Fibroblast of skin of back (primary cell): Measurements from ENCODE around the gene CPT1C. TPM values are rescaled to one million over a fixed set of nuclear protein-coding genes. Genes with fewer than 3 reads are reported as not detected.

Source experiments
- DNase-seq: peaks from one replicate; pipeline ENCODE4 v3.0.0-alpha.2; 2013
- polyA plus RNA-seq, 2 experiments: library from polyadenylated mRNA; unstranded; fragments of 120-200 nt; gene quantifications; one replicate each; pipeline ENCODE4 v1.2.1, GENCODE V29; 2013; ENCODE audit not compliant: insufficient read length in 2 of 2

CPT1C gene
- 21.7 TPM for polyA plus RNA-seq (2013, experiment 1 of 2; ENCODE audit: insufficient read length)
- polyA plus RNA-seq (2013, experiment 2 of 2; ENCODE audit: insufficient read length): 16.6 TPM

DNA sequence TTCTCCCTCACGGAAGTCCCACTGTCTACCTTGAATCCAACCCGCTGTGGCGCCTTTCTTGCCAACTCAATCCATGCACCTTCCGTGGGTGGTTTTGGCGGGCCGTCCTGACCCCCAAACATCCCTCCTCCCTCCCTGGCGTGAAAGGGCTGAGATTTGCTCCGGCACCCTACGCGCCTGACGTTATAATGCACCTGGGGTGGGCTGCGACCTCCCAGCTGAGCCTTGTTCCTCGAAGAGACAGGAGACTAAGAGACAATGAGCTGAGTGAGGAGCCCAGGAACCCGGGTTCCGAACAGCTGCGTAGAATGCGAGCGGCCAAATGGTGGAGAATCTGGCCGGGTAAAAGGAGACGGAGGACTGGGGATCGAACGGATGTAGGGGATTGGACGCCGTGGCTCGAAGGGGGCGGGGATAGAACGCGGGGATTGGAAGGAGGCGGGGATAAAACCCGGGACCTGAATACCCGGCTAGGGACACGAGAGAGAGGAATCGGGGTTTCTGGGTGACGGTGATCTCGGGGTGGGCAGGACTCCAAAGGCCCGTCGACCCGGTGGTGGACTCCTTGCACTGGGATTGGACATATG lies at the start of gene CPT1C:
Gene CPT1C (plus strand): TSS at position 461 of the 587 bp plus-strand sequence. CDS start 1,137 bp downstream, outside the sequence.
- peak; percentile 83 for DNase-seq

DNA sequence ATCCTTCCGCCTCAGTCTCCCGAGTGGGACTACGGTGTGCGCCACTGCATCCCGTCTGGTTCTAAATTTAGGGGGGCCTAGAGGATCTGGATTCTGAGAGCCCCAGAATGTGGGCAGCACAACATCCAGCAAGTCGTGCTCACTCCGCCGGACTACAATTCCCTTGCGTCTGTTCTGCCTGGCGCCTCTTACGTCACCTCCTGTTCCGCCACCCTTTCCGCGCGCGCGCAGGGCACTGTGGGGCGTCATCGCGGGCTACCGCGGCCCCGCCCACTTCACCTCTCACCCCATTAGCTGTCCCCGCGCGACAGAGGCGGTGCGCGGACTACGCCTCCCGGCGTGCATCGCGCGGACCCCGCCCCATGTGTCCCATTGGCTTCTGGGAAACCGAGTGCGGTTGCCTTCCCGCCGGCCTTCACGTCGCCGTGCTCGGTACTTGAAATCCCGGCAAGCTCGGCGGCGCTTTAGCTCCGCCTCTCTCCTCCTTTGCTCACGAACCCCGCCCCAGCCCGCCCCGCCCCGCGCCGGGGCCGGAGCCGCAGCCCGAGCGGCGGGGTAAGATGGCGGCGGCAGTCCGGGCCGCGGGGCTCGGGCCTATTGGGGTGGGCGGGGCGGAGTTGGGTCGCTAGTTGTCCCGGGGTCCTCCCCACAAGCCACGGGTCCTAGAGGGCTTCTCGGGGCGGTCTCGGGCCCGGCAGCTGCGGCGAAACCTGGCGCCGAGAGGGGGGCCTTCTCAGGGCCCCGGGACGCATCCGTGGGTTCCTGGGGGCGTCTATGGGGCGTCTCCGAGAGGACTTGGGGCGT lies 49.0 kb upstream of the CPT1C start, which contains the start of gene SCAF1:
Gene SCAF1 (plus strand): TSS at position 522 of the 804 bp plus-strand sequence. CDS start 2,818 bp downstream, outside the sequence.
- DNase-seq: peak; percentile 99

DNA sequence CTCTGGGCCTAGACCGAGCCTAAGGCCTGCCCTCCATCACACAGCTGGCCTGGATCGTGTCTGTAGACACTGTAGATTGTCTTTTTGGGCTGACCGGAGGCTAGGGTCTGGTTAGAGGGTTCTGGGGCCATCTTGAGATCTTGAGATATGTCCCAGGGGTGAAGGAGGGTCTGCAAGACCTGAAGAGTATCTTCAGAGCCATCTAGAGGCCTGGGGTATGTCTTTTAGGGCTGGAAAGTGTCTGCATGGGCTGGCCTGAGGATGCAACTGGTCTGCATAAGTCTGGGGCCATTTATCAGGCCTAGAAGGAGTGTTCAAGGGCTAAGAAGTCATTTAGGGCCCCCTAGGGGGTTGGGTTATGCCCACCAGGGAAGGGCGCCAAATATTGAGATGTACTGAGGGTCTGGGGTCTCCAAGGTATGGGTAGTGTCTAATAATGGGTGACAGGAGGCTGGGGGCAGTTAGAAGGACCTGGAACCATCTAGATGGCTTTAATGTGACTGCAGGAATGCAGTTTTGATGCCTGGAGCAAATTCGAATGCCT lies 48.4 kb upstream of the CPT1C start:
- no peak for DNase-seq

DNA sequence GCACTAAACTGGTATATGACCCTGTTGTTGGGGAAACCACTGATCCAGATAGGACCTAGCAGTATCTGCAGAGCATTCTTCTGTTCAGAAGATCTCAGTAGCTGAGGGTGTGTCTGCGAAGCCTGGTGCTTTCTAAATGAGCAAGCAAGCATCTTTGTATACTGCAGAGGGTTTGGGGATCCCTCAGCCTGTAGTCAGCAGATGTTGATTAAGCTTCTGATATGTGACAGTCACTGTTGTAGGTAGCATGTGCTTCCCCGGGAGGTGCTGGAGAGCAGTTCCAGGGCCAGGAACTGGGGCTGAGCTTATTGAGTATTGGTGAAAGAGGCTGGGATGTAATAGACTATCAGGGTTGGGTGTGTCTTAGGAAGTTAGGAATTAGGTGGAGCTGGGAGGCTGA lies 47.5 kb upstream of the CPT1C start:
- no peak for DNase-seq

DNA sequence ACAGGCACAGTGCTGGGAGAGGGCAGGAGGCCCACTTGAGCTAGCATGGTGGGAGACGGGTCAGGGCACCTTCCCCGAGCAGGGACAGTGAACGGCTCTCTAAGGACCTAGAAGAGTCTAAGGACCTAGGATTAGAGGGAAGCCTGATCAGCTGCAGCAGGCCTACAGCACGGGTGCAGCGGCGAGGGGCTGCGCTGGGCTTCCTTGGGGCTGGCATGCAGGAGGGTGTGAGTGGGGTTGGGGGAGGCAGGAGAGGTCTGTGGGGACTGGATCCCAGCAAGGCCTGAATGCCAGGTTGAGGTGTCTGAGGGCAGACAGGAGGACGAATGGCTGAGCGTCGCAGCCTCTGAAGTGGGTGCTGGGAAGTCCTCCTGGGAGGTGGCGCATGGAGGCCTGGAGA lies 45.3 kb upstream of the CPT1C start:
- DNase-seq: no peak

DNA sequence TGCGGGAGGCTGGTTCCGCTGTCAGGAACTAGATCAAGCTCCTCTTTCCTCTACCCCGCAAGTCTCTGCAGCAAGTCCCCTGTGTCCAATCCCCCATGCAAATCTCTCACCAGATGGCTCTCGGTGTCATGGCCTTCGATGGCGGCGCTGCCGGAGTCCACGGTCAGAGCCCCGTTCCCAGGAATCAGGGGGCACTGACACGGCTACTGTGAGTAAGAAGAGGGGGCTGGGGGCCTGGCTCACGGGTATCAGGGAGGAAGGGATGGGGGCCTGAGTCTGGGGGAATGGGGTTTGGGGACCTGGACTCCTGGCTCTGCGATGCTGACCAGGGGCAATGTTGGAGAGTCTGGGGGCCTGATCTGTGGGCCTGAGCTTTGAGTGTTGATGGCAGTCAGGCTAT lies 44.9 kb upstream of the CPT1C start:
- DNase-seq: no peak

DNA sequence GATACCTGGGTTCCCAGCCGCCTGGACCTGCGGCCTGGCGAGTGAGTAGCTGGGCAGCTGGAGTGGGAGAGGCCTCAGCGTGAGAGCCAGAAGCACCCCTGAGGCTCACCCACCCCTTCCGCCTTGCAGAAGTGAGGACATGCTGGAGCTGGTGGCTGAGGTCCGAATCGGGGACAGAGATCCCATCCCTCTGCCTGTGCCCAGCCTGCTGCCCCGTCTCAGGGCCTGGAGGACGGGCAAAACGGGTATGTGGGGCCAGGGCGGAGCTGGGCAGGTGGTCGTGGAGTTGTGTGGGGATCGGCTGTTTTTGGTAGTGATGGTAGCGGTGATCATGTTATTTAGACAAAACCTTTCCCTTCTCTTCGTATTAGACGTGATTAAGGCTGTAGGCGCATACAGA lies 44.3 kb upstream of the CPT1C start:
- DNase-seq: no peak

DNA sequence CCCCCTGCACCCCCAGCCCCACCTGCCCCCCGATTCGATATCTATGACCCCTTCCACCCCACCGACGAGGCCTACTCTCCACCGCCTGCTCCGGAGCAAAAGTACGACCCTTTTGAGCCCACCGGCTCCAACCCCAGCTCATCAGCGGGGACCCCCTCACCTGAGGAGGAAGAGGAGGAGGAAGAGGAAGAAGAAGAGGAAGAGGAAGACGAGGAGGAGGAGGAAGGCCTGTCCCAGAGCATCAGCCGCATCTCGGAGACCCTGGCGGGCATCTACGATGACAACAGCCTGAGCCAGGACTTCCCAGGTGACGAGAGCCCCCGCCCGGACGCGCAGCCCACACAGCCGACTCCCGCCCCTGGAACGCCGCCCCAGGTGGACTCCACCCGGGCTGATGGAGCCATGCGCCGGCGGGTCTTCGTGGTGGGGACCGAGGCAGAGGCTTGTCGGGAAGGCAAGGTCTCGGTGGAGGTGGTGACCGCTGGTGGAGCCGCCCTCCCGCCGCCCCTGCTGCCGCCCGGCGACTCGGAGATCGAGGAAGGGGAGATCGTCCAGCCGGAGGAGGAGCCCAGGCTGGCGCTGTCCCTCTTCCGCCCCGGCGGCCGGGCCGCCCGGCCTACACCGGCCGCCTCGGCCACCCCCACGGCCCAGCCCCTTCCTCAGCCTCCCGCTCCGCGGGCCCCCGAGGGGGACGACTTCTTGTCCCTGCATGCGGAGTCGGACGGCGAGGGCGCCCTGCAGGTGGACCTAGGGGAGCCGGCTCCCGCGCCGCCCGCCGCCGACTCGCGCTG lies 39.7 kb upstream of the CPT1C start:
- no peak for DNase-seq

DNA sequence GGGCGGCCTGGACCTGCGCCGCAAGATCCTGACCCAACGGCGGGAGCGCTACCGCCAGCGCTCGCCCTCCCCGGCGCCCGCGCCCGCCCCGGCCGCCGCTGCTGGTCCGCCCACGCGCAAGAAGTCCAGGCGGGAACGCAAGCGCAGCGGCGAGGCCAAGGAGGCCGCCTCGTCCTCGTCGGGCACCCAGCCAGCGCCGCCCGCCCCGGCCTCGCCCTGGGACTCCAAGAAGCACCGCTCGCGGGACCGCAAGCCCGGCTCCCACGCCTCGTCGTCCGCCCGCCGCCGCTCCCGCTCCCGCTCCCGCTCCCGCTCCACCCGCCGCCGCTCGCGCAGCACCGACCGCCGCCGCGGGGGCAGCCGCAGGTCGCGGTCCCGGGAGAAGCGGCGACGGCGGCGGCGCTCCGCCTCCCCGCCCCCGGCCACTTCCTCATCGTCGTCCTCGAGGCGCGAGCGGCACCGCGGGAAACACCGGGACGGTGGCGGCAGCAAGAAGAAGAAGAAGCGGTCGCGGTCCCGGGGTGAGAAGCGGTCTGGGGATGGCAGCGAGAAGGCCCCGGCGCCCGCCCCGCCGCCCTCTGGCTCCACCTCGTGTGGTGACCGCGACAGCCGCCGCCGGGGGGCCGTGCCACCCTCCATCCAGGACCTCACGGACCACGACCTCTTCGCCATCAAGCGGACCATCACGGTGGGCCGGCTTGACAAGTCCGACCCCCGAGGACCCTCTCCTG lies 38.9 kb upstream of the CPT1C start:
- DNase-seq: no peak

DNA sequence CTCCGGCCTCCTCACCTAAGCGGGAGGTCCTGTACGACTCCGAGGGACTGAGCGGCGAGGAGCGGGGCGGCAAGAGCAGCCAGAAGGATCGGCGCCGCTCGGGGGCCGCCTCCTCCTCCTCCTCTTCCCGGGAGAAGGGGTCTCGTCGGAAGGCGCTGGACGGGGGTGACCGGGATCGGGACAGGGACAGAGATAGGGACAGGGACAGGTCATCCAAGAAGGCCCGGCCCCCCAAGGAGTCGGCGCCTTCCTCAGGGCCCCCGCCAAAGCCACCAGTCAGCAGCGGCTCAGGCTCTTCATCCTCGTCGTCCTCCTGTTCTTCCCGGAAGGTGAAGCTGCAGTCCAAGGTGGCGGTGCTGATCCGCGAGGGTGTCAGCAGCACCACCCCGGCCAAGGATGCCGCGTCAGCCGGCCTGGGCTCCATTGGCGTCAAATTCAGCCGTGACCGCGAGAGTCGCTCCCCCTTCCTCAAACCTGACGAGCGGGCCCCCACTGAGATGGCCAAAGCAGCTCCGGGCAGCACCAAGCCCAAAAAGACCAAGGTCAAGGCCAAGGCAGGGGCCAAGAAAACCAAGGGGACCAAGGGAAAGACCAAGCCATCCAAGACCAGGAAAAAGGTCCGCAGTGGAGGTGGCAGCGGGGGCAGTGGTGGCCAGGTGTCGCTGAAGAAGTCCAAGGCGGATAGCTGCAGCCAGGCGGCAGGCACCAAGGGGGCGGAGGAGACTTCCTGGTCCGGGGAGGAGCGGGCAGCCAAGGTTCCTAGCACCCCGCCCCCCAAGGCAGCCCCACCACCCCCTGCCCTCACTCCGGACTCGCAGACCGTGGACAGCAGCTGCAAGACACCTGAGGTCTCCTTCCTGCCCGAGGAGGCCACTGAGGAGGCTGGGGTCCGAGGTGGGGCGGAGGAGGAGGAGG lies 38.1 kb upstream of the CPT1C start:
- no peak for DNase-seq

DNA sequence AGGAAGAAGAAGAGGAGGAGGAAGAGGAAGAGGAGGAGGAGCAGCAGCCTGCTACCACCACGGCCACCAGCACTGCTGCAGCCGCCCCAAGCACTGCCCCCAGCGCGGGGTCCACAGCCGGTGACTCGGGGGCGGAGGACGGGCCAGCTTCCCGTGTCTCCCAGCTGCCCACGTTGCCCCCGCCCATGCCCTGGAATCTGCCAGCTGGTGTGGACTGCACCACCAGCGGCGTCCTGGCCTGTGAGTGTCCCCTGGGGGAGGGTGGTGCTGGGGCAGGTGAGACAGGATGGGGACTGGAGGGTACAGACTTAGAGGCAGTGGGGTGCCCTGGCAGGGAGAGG lies 37.5 kb upstream of the CPT1C start:
- DNase-seq: no peak

DNA sequence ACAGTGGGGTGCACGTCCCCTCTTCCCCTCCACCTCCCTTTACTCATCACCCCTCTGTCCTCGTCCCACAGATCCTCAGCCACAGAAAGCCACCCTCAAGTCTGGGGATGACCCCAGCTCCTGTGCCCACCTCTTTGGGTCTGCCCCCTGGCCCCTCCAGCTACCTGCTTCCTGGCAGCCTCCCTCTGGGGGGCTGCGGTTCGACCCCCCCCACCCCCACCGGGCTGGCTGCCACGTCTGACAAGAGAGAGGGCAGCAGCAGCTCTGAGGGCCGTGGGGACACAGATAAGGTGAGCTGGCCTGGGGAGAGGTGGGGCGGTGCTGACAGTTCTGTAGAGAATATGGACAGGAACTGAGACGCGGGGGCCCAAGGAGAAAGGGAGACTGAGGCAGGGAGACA lies 36.3 kb upstream of the CPT1C start:
- DNase-seq: no peak

DNA sequence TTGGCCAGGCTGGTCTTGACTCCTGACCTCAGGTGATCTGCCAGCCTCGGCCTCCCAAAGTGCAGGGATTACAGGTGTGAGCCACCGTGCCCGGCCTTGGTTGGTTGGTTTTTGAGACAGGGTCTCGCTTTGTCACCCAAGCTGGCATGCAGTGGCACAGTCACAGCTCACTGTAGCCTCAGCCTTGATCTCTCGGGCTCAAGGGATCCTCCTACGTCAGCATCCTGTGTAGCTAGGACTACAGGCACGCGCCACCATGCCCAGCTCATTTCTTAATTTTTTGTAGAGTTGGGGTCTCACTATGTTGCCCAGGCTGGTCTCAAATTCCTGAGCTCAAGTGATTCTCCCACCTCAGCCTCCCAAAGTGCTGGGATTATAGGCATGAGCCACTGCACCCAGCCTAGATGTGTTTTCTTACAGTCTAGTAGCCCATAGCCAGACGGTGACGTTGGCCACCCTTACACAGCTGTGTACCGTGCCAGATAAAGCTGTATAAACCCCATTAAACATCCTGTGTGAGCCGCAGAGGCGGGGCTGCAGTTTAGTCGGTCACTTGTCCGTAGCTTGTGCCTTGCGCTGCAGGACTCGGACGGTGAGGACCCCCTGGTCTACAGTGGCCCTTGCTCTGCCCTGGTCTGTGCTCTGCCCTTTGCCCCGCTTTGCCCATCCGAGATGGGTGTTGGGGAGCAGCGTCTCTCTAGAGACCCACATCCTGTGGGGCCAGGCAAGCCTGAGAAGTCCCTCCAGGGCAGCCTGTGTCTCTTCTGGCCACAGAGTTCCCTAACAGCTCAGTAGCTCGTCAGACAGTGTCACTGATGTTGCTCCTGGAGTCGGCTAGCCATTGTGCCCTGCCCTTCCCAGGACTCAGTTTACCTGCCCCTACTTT lies 35.1 kb upstream of the CPT1C start:
- no peak for DNase-seq

DNA sequence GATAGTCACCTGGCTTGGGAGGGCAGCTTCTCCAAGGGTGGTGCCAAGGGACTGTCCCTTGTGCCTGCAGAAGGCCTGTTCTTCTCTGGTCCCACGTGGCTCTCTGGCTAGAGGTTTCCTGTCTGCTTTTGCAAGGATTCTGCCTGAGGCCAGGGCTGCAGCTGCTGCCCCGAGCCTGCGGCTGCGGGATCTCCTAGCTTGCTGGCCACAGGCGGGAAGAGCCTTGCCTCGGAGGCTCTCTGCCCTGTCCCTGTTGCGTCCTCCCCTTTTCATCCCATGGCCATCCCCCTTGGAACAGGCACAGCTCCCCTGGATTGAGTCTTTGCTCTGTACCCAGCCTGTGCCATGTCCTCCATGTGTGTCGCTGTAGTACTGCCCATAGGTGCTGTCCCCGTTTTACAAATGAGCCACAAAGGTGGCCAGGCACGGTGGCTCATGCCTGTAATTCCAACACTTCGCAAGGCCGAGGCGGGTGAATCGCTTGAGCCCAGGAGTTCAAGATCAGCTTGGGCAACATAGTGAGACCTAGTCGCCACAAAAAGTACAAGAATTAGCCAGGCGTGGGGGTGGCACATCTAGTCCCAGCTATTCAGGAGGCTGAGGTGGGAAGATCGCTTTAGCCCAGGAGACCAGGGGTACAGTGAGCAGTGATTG lies 34.3 kb upstream of the CPT1C start:
- no peak for DNase-seq

DNA sequence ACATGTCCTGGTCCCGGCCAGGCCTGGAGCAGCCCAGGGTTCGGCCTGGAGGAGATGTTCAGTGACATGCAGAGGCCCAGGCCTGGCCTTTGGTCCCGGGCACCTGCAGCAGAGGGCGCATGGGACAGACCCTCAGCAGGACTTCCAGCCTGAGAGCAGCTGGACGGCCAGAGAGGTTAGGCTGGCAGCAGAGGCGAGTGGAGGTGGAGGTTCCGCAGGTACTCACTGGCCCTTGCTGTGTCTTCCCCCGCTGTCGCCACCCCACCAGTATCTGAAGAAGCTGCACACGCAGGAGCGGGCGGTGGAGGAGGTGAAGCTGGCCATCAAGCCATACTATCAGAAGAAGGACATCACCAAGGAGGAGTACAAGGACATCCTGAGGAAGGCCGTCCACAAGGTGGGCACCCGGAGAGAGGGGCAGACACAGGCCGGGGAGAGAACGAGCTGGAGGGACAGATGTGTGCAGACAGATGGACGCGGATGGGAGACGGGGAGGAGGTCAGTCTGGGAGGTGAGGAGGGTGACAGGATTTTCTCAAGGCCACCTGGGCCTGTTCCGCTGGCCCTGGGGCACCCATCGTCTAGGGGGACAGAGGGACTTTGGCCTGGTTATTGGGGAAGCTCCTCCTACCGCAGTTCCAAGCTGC lies 33.3 kb upstream of the CPT1C start:
- DNase-seq: no peak

DNA sequence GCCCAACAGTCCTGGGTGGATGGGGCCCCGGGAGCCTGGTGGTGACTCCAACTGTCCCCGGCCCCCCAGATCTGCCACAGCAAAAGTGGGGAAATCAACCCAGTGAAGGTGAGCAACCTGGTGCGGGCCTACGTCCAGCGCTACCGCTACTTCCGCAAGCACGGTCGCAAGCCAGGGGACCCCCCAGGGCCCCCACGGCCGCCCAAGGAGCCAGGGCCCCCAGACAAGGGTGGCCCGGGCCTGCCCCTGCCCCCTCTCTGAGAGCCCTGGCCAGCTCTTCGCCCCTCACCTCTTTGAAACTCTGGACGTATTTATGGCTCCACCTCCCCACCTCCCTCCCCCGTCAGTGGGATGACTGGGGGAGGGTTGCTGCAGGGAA lies 32.8 kb upstream of the CPT1C start:
- no peak for DNase-seq

DNA sequence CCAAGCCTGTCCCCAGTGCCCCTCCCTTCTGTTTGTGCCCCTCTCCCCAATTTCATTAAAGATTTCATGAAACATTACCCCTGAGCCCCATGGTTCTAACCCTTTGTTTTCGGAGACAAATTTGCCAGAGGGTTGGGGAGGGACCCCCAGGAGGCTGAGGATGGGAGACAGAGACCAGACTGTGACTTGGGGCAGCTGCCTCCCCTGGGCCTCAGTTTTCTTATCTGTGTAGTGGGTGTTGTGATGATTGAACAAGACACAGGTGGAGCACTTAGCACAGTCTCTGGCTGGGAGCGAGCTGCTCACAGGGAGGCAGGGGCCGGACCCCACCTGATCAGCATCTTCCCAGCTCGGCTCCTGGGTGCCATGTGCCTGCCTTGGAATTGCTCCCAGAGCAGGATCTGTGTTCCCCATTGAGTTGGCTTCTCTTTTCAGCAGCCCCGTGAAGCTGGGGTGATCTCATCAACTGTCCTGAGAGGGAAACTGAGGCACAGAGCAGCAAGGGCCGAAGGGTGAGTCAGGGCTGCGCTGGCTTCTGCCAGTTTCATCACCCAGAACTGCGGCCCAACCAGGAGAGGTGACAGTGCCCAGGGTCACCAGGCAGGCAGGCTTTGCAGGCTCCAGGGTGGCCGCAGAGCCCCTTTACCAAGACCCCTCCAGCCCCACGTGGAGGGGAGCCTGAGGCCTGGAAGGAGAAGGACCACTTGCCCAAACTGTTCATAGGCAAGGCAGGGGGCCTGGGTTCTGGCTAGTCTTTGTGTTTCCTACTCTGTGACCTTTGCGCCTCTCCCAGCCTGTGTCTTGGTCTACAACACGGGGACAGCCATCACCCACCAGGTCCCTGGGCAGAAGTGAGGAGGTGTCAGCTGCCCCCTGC lies 32.1 kb upstream of the CPT1C start:
- DNase-seq: no peak

DNA sequence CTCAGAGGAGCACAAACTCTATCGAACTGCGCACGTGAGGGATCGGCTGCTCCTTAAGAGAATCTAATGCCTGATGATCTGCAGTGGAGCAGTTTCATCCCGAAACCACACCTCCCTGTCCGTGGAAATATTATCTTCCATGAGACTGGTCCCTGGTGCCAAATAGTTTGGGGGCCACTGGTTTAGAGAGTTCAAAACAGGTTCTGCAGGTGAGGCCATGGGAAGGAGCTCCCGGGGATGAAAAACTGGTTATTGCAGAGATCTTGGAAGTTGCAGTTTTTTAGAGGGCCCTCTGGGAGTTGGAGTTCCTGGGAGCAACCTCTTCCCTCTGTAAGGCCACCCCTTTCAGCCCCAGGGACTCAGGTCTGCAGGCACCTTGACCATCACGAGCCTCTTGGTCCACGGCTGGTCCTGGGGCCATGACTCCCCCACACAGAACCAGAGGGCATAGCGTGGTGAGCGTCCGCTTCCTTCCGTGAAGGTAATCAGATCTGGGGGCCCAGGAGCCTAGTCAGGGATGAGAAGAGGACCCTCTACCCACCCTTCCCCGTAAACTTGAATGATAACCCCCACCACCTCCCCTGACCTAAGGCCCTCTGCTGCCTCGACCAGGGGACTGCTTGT lies 30.5 kb upstream of the CPT1C start:
- DNase-seq: no peak
